Measurements from ENCODE around the gene PPIL4. TPM values are rescaled to one million over a fixed set of nuclear protein-coding genes. Genes with fewer than 3 reads are reported as not detected.

Gene PPIL4
- total and polyA plus RNA-seq, 2 of the 13 experiments (the other 11 are each of a cell fraction or from before 2014, with no cell fraction given): 5.5 to 46.0 TPM

DNA sequence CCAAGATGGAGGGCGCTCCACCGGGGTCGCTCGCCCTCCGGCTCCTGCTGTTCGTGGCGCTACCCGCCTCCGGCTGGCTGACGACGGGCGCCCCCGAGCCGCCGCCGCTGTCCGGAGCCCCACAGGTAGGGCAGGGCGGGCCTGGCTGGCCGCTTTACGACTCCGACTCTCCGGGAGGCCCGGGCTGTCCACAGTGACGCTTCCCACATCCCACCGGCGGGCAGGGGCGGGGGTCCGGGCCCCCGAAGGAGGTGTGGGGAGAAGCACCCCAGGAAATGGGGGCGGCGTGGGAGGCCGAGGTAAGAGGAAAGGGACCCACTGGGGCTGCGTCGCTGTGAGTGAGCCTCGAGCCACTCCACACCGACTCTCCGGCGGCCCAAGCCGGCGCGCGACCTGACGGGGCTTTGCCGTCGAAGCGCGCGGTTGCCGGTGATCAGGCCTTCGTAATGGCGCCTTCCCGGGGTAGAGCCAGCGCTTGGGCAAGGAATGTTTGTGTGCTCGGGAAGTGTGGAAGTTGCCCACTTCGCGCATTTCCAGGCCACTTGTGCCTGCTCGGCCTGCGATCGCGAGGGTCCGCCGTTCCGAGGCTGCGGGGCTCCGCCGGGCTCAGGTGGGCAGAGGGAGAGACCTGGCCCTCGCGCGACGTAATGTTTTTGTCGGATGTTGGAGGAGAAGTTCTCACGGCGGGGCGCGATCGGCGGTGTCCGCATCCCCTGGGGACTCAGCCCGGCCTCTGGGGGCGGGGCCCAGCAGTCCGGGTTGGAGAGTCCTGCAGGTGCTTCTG lies 20.8 kb upstream of the PPIL4 start (continued):
- TF ChIP-seq, protein P1, sequence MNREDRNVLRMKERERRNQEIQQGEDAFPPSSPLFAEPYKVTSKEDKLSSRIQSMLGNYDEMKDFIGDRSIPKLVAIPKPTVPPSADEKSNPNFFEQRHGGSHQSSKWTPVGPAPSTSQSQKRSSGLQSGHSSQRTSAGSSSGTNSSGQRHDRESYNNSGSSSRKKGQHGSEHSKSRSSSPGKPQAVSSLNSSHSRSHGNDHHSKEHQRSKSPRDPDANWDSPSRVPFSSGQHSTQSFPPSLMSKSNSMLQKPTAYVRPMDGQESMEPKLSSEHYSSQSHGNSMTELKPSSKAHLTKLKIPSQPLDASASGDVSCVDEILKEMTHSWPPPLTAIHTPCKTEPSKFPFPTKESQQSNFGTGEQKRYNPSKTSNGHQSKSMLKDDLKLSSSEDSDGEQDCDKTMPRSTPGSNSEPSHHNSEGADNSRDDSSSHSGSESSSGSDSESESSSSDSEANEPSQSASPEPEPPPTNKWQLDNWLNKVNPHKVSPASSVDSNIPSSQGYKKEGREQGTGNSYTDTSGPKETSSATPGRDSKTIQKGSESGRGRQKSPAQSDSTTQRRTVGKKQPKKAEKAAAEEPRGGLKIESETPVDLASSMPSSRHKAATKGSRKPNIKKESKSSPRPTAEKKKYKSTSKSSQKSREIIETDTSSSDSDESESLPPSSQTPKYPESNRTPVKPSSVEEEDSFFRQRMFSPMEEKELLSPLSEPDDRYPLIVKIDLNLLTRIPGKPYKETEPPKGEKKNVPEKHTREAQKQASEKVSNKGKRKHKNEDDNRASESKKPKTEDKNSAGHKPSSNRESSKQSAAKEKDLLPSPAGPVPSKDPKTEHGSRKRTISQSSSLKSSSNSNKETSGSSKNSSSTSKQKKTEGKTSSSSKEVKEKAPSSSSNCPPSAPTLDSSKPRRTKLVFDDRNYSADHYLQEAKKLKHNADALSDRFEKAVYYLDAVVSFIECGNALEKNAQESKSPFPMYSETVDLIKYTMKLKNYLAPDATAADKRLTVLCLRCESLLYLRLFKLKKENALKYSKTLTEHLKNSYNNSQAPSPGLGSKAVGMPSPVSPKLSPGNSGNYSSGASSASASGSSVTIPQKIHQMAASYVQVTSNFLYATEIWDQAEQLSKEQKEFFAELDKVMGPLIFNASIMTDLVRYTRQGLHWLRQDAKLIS (CRISPR knock-in tag; IDR thresholded peaks at IDR 0.05): no peak
- TF ChIP-seq SRSF4 (IDR thresholded peaks at IDR 0.05; ENCODE audit: low read depth, low read length, poor library complexity, severe bottlenecking) (no peak), ZFAT (CRISPR knock-in tag; conservative IDR thresholded peaks at IDR 0.05) (no peak), ZNF891 (CRISPR knock-in tag; IDR thresholded peaks at IDR 0.05) (peak; percentile 91; the same call in 1 of the 2 replicates), ATF4 (CRISPR knock-in tag; IDR thresholded peaks at IDR 0.05) (no peak), MED13 (CRISPR knock-in tag; IDR thresholded peaks at IDR 0.05) (0 out of 2 replicates have a peak, but pooled peaks have one; percentile 6), ZNF75D (CRISPR knock-in tag; IDR thresholded peaks at IDR 0.05; ENCODE audit: borderline replicate concordance) (no peak; the same call in 1 of the 2 replicates), ZFP36L2 (CRISPR knock-in tag; IDR thresholded peaks at IDR 0.05) (no peak), ZHX2 (IDR thresholded peaks at IDR 0.05; ENCODE audit: low read depth) (peak; percentile 19; the same call in 1 of the 2 replicates), ZHX2 (CRISPR knock-in tag; IDR thresholded peaks at IDR 0.05; ENCODE audit: borderline replicate concordance) (no peak; the same call in 1 of the 2 replicates)
- TF ChIP-seq, protein P2, sequence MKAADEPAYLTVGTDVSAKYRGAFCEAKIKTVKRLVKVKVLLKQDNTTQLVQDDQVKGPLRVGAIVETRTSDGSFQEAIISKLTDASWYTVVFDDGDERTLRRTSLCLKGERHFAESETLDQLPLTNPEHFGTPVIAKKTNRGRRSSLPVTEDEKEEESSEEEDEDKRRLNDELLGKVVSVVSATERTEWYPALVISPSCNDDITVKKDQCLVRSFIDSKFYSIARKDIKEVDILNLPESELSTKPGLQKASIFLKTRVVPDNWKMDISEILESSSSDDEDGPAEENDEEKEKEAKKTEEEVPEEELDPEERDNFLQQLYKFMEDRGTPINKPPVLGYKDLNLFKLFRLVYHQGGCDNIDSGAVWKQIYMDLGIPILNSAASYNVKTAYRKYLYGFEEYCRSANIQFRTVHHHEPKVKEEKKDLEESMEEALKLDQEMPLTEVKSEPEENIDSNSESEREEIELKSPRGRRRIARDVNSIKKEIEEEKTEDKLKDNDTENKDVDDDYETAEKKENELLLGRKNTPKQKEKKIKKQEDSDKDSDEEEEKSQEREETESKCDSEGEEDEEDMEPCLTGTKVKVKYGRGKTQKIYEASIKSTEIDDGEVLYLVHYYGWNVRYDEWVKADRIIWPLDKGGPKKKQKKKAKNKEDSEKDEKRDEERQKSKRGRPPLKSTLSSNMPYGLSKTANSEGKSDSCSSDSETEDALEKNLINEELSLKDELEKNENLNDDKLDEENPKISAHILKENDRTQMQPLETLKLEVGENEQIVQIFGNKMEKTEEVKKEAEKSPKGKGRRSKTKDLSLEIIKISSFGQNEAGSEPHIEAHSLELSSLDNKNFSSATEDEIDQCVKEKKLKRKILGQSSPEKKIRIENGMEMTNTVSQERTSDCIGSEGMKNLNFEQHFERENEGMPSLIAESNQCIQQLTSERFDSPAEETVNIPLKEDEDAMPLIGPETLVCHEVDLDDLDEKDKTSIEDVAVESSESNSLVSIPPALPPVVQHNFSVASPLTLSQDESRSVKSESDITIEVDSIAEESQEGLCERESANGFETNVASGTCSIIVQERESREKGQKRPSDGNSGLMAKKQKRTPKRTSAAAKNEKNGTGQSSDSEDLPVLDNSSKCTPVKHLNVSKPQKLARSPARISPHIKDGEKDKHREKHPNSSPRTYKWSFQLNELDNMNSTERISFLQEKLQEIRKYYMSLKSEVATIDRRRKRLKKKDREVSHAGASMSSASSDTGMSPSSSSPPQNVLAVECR (CRISPR knock-in tag; IDR thresholded peaks at IDR 0.05; ENCODE audit: borderline replicate concordance): peak; percentile 77
